Measurements from ENCODE around the gene ACP1. TPM values are rescaled to one million over a fixed set of nuclear protein-coding genes. Genes with fewer than 3 reads are reported as not detected.

ACP1 gene
- total and polyA plus RNA-seq, 2 of the 8 experiments (the other 6 are each of a cell fraction or from before 2014, with no cell fraction given): 115 to 155 TPM

GRCh38 chr2:238431-238830 is 26.3 kb upstream of the ACP1 start:
- ChIA-PET POLR2A (ENCODE audit: partially characterized antibody) (interaction anchor here (0.7 to 1.1 kb wide), 3 partner anchors 14 to 1255 kb away, joined by 3 read pairs; no protein-coding TSS in a partner anchor), CTCF (ENCODE audit: partially characterized antibody) (interaction anchor here (0.6 to 5.4 kb wide), 5 partner anchors 10 to 1308 kb away, joined by 3 to 38 read pairs (median 3); no protein-coding TSS in a partner anchor)
- Histone ChIP-seq H4K91ac (replicated peaks; ENCODE audit: insufficient read length, low read length) (no peak overlapping the region), H3K4me1 (replicated peaks in 1 of 4; ENCODE audit: control insufficient read depth in 3 of 4, insufficient read depth in 4 of 4, low read length in 3 of 4) (peaks cover 0 to 3% (median under 1%) of the 10 kb centered on the region in 4 experiments; a peak in 2 of 7 replicates), H2BK15ac (ENCODE audit: low read length) (no peak overlapping the region), H2AK5ac (ENCODE audit: low read depth, low read length) (no peak overlapping the region), H2AFZ (ENCODE audit: low read length) (no peak overlapping the region), H3K36me3 (ENCODE audit: control insufficient read depth in 2 of 4, insufficient read depth in 4 of 4, low read length in 3 of 4) (peaks cover 0 to 6% (median 1%) of the 10 kb centered on the region in 4 experiments; a peak in 3 of 8 replicates), H2BK5ac (ENCODE audit: low read depth, low read length) (no peak overlapping the region), H3K23ac (ENCODE audit: insufficient read length) (no peak overlapping the region), H3K14ac (ENCODE audit: insufficient read length) (no peak overlapping the region), H3K9me3 (ENCODE audit: insufficient read depth in 2 of 2, low read depth in 1 of 2, low read length in 1 of 2) (no peaks in the 10 kb centered on the region), H3K23me2 (ENCODE audit: low read depth, low read length) (no peaks in the 10 kb centered on the region; the same call in 1 of the 2 replicates), H3K79me1 (ENCODE audit: low read depth, low read length) (no peaks in the 10 kb centered on the region; the same call in 1 of the 2 replicates), H3K9ac (replicated peaks in 1 of 4; ENCODE audit: extremely low read depth in 1 of 4, low read depth in 3 of 4, low read length in 3 of 4) (no peak overlapping the region), H2BK20ac (ENCODE audit: low read length) (no peak overlapping the region), H2BK12ac (ENCODE audit: low read depth, low read length) (no peak overlapping the region), H3K27me3 (replicated peaks in 1 of 4; ENCODE audit: control insufficient read depth in 3 of 4, extremely low read depth in 1 of 4, insufficient read depth in 3 of 4, low read length in 3 of 4) (no peaks in the 10 kb centered on the region), H4K20me1 (replicated peaks in 1 of 2; ENCODE audit: control insufficient read depth in 1 of 2, insufficient read depth in 2 of 2, low read length in 2 of 2) (no peaks in the 10 kb centered on the region), H4K5ac (ENCODE audit: insufficient read length, low read depth, low read length) (no peak overlapping the region), H3K4ac (replicated peaks; ENCODE audit: insufficient read length, low read depth, low read length) (no peak overlapping the region), H3K79me2 (ENCODE audit: control insufficient read depth in 1 of 2, insufficient read depth in 2 of 2, low read length in 2 of 2) (no peaks in the 10 kb centered on the region), H3K27ac (ENCODE audit: low read depth, low read length) (no peak overlapping the region), H4K8ac (ENCODE audit: extremely low read depth, insufficient read depth, low read length) (no peak overlapping the region), H3K4me2 (ENCODE audit: insufficient read depth in 1 of 2, low read depth in 2 of 2, low read length in 2 of 2) (no peak overlapping the region), H3K4me3 (ENCODE audit: extremely low read depth in 1 of 4, insufficient read depth in 2 of 4, low read depth in 3 of 4, low read length in 4 of 4) (no peak overlapping the region), H3K18ac (ENCODE audit: extremely low read depth, low read length) (no peak overlapping the region), H2BK120ac (replicated peaks; ENCODE audit: low read depth, low read length) (no peak overlapping the region), H3K56ac (replicated peaks; ENCODE audit: insufficient read length, low read depth, low read length) (no peak overlapping the region)
- TF ChIP-seq KDM5A (IDR thresholded peaks at IDR 0.05; ENCODE audit: low read length) (no peak), TCF12 (IDR thresholded peaks at IDR 0.05; ENCODE audit: low read depth, low read length) (no peak), EGR1 (IDR thresholded peaks at IDR 0.05; ENCODE audit: borderline replicate concordance, low read depth, low read length) (no peak)
- no peak for FAIRE-seq
- no peak for DNase-seq (ENCODE audit: low read depth in 1 of 2, low spot score in 2 of 2)
- WGBS, 2 experiments (ENCODE audit: extremely low coverage in 1 of 2, insufficient coverage in 1 of 2, insufficient read length in 1 of 2, insufficient replicate concordance in 2 of 2, low coverage in 1 of 2, low lambda C conversion rate in 2 of 2, missing lambda C conversion rate in 1 of 2): 86 to 100% methylated on average over 1 to 3 of the region's 3 CpGs

Measured in H1 (cell line).